GM19395 (cell line): ENCODE data around the gene SOX15.
"Not testable (repeated sequence)": the region's sequence is repeated elsewhere in the genome, so short reads cannot be mapped to it uniquely, and the experiment has no call there.

ENCODE experiments used
- ATAC-seq: cut with Tn5 transposase; IDR thresholded peaks from one replicate; pipeline ENCODE4 v1.9.1; 2021; ENCODE audit warnings: mild to moderate bottlenecking, moderate library complexity; ENCODE audit not compliant: unreplicated experiment

Gene SOX15

GRCh38 chr17:7611635-7612293, 21.9 kb upstream of the SOX15 start:
- no peak for ATAC-seq

DNA sequence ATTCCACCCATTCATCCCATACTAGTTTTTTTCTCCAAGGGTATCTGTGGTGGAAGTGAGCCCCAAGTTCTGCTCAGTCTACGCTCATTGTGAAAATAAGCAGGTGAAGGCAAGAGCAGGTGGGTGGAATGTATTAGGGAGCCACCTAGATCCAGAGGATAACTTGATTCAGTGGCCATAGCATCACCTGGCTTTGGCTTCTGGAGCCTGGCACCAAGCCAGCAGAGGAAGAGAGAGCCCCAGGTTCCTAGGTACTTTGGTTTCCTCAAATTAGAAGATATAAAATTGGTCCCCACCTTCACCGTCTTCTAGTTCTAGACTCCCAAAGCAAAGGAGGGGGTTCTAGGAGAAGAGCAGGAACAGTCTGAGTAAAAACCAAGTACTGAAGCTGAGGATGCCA, 20.7 kb upstream of the SOX15 start:
- no peak for ATAC-seq

GRCh38 chr17:7606280-7606679, 16.4 kb upstream of the SOX15 start:
- ATAC-seq, result no peak

DNA sequence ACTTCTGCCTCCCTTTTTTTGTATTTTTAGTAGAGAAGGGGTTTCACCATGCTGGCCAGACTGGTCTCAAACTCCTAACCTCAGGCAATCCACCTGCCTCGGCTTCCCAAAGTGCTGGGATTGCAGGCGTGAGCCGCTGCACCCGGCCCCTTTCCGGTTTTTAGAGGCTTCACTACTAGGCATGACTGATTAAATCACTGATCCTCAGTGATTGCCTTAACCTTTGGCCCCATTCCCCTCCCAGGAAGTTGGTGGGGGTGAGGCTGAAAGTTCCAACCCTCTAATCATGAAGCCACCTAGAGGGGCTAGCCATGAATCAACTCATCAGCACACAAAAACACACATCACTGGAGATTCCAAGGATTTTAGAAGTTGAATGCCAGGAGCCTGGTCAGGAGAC, 7.7 kb upstream of the SOX15 start:
- not testable (repeated sequence) for ATAC-seq

- no peak for ATAC-seq
Observed at GRCh38 chr17:7593296-7593695, 3.4 kb upstream of the SOX15 start.

DNA sequence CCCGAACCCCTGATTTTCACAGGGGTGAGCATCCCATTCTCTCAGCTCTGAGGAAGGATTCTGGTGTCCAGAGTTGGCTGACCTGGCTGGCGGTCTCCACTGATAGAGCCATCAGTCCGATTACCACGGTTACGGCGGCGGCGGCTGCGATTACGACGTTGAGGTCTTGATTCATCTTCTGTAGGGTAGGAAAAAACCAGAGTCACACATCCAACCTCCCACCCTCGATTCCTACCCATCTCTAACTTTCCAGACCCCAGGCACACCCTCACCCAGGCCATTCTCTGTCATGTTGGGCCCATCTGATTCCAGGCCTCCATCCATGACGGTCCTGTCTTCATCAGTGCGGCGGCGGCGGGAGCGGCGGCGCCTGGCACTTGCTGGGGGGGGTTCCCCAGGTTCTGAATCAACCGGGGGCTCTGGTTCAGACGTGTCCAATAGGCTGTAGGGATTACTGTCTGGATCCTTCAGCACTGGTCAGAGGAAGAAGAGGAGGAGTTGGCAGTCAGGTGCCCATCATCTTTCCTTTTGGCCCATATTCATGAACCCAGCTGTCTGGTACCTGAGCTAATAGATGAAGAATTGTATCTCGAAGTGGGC, 2.6 kb upstream of the SOX15 start:
- no peak for ATAC-seq

GRCh38 chr17:7591596-7591995, 1.7 kb upstream of the SOX15 start:
- ATAC-seq, result no peak

GRCh38 chr17:7590743-7591142, 849 bp upstream of the SOX15 start:
- no peak for ATAC-seq

DNA sequence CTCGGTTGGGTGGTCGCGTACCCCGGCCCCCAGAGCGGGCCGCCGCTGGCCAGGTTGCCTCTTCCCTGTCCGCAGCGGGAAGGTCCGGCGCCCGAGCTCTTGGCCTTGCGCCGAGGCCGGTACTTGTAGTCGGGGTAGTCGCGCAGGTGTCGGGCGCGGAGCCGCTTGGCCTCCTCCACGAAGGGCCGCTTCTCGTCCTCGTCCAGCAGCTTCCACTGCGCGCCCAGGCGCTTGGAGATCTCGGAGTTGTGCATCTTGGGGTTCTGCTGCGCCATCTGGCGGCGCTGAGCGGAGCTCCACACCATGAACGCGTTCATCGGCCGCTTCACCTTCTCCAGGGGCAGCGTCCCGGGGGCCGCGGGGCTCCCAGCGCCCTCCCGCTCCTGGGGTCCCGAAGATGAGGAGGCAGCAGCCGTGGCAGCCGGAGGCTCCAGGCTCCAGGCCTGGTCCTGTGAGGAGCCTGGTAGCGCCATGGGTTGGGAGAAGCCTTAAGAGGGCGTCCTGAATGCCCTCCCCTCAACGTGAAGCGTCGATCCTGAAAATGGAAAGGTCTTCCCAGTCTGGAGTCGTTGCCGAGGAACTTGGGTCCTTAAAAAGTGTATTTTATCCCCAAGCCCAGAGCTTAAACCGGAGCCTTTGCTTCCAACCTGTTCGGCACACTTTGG, 558 bp downstream of the SOX15 start:
- ATAC-seq, result no peak

DNA sequence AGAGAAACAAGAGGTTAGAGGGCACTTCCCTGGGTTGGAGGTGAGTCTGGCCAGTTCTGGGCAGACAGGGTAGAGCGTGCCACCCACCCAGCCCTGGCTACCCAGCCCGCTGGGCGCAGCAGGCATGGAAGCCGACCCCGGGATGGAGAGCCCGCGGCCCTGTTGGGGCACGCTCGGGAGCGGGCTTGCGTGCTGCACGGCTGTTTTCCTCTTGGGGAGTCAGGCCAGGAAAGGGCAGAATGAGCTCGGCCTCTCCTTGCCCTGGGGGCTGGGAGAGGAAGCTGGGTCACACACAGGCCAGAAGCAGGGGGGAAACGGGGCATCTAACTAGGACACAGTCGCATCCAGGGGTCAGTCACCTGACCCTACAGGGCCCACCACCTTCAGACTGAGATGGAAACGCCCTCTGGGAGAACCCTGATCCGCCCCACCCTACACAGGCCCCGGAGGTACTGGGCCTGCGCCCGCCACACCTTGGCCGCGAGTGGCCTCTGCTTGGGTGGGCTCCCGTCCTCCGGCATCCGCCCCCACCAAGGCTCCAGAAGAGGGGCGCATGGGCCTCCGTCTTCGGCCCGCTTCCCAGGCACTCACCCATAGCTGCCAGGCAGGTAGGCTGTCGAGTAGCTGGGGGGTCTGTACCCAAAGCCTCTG, 1.2 kb downstream of the SOX15 start:
- ATAC-seq, result no peak

- no peak for ATAC-seq
Observed at GRCh38 chr17:7587420-7588151, 2.3 kb downstream of the SOX15 start.

- ATAC-seq, result no peak
Observed at GRCh38 chr17:7586673-7587419, 3.0 kb downstream of the SOX15 start.

GRCh38 chr17:7583253-7584109, 6.4 kb downstream of the SOX15 start, which contains the start of gene MPDU1:
MPDU1 (plus strand) TSS chr17:7583852; CDS start chr17:7583863, 11 bp downstream.
- ATAC-seq, result peak; percentile 67

DNA sequence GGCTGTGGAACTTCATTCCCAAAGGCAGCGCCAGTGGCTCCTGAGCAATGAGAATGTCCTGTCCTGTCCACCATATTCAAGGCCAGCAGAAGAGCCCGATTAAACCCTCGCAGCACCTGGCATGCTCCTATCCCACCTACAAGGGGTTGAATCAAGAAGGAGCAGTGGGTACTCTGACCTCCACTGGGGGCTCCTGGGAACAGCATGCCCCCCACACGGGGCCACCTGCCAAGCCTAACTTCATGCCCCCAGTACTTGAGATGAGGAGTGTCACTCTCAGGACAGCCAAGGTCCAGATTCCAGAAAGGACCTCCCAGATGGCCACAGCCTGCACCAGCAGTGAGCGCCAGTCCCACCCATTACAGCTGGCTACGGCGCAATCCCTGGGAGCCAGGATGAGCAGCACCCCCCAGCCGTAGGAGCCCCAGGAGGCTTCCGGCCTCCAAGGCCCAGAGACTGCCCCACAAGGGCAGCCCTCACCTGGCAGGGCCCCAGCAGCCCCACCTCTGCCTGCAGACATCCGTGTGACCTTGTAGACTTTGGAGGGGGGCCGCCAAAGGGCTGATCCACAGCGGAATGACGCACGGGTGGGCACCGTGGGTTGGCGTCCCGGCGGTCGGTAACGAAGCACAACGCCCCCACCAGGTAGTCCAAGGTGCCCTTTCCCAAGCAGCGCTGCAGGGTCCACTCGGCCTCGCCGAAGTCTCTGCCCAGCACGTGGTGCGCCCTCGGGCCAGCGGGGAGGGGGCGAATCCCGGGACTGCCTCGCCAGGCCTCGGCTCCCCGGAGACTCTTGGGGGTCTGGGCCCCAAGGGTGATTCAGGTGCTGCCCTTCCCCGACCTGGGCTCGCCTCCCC, 7.3 kb downstream of the SOX15 start:
- ATAC-seq, result no peak

GRCh38 chr17:7580604-7581575, 9.0 kb downstream of the SOX15 start:
- ATAC-seq, result no peak

- ATAC-seq, result no peak
Observed at GRCh38 chr17:7579834-7580603, 9.9 kb downstream of the SOX15 start.
